Measurements from ENCODE around the gene SIT1.
"Not testable (repeated sequence)": the region's sequence is repeated elsewhere in the genome, so short reads cannot be mapped to it uniquely, and the experiment has no call there.

DNA sequence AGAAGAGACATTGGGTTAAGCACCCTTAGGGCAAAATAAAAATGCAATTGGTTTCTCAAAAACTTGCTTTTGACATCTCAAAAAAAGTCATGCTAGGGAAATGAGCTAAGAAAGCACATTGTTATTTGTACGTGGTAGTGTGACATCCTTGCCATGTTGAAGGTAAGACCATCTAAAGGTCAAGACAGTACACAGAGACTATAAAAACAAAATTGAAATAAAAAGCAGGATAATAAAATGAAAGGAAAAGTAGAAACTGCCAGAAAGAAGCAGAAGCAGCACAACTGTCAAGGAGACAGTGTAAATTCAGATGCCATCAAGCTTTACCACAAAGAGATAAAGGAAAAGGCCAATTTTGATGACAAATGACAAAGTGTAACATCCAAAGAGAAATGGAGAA is 11.5 kb downstream of the SIT1 start:
- TF ChIP-seq POLR2A (IDR thresholded peaks at IDR 0.05): not testable (repeated sequence)
- TF ChIP-seq, protein P1, sequence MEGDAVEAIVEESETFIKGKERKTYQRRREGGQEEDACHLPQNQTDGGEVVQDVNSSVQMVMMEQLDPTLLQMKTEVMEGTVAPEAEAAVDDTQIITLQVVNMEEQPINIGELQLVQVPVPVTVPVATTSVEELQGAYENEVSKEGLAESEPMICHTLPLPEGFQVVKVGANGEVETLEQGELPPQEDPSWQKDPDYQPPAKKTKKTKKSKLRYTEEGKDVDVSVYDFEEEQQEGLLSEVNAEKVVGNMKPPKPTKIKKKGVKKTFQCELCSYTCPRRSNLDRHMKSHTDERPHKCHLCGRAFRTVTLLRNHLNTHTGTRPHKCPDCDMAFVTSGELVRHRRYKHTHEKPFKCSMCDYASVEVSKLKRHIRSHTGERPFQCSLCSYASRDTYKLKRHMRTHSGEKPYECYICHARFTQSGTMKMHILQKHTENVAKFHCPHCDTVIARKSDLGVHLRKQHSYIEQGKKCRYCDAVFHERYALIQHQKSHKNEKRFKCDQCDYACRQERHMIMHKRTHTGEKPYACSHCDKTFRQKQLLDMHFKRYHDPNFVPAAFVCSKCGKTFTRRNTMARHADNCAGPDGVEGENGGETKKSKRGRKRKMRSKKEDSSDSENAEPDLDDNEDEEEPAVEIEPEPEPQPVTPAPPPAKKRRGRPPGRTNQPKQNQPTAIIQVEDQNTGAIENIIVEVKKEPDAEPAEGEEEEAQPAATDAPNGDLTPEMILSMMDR (IDR thresholded peaks at IDR 0.05): not testable (repeated sequence)

All from testis (tissue), 2 donors.